Measurements from ENCODE around the gene CUX1.

The CUX1 gene

DNA sequence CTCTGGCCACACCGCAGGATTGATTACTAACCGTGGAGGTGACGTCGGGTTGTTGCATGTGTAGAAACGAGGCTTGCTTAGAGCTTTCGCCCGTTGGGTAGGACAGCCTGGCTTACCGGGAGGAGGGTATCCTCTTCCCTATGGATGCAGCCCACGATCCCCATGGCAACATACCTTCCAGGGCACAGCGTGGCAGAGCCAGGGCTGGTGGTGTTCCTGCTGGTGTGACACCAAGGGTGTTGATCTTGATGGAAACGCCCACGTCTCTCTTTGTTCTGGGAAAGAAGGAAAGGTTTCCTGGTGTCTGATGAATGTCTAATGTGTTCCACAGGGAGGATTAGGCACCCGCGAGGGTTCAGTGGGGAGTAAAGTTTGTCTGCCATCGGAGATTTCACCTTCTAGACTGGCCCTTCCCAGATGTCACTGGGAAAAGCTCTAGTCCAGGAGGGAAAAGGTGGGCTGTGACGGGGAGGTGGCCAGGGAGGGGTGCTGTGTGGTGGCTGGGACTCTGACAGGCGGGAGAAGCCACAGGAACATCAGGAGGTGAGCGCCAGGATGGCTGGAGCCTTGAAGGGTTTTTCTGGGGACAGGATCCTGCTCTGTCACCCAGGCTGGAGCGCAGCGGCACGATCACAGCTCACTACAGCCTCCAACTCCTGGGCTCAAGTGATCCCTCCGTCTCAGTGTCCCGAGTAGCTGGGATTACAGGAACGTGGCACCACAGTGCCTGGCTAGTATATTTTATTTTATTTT is 102.1 kb downstream of the CUX1 start:
- no peaks in the 10 kb centered on the region for H3K9me3 ChIP-seq (ENCODE audit: control insufficient read depth, insufficient read depth, low read depth, low read length)
- CTCF ChIA-PET, result no interaction called here
- POLR2A ChIA-PET, result interaction anchor here (0.6 kb wide), 1 partner anchor 80 kb away, joined by 9 read pairs; no protein-coding TSS in a partner anchor
- no peak overlapping the region for H3K4me3 ChIP-seq (ENCODE audit: low read depth, low read length)
- no peak overlapping the region for H3K27ac ChIP-seq (ENCODE audit: extremely low read depth, low read depth, low read length)
- H3K36me3 ChIP-seq (ENCODE audit: control insufficient read depth in 2 of 2, insufficient read depth in 1 of 2, low read length in 2 of 2), result peaks cover 0 to 32% of the 10 kb centered on the region in 2 experiments; a peak in 2 of 3 replicates
- TF ChIP-seq, protein P1, sequence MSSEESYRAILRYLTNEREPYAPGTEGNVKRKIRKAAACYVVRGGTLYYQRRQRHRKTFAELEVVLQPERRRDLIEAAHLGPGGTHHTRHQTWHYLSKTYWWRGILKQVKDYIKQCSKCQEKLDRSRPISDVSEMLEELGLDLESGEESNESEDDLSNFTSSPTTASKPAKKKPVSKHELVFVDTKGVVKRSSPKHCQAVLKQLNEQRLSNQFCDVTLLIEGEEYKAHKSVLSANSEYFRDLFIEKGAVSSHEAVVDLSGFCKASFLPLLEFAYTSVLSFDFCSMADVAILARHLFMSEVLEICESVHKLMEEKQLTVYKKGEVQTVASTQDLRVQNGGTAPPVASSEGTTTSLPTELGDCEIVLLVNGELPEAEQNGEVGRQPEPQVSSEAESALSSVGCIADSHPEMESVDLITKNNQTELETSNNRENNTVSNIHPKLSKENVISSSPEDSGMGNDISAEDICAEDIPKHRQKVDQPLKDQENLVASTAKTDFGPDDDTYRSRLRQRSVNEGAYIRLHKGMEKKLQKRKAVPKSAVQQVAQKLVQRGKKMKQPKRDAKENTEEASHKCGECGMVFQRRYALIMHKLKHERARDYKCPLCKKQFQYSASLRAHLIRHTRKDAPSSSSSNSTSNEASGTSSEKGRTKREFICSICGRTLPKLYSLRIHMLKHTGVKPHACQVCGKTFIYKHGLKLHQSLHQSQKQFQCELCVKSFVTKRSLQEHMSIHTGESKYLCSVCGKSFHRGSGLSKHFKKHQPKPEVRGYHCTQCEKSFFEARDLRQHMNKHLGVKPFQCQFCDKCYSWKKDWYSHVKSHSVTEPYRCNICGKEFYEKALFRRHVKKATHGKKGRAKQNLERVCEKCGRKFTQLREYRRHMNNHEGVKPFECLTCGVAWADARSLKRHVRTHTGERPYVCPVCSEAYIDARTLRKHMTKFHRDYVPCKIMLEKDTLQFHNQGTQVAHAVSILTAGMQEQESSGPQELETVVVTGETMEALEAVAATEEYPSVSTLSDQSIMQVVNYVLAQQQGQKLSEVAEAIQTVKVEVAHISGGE (tag by site-specific recombination; conservative IDR thresholded peaks at IDR 0.05; ENCODE audit: low read depth), result no peak
- TF ChIP-seq ZNF664 (tag by site-specific recombination; IDR thresholded peaks at IDR 0.05) (no peak), ZSCAN5A (tag by site-specific recombination; IDR thresholded peaks at IDR 0.05) (no peak), YY1 (tag by site-specific recombination; IDR thresholded peaks at IDR 0.05) (no peak)
- TF ChIP-seq, protein P2, sequence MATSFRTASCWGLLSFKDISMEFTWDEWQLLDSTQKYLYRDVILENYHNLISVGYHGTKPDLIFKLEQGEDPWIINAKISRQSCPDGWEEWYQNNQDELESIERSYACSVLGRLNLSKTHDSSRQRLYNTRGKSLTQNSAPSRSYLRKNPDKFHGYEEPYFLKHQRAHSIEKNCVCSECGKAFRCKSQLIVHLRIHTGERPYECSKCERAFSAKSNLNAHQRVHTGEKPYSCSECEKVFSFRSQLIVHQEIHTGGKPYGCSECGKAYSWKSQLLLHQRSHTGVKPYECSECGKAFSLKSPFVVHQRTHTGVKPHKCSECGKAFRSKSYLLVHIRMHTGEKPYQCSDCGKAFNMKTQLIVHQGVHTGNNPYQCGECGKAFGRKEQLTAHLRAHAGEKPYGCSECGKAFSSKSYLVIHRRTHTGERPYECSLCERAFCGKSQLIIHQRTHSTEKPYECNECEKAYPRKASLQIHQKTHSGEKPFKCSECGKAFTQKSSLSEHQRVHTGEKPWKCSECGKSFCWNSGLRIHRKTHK (tag by site-specific recombination; IDR thresholded peaks at IDR 0.05), result no peak
- TF ChIP-seq, protein P3, sequence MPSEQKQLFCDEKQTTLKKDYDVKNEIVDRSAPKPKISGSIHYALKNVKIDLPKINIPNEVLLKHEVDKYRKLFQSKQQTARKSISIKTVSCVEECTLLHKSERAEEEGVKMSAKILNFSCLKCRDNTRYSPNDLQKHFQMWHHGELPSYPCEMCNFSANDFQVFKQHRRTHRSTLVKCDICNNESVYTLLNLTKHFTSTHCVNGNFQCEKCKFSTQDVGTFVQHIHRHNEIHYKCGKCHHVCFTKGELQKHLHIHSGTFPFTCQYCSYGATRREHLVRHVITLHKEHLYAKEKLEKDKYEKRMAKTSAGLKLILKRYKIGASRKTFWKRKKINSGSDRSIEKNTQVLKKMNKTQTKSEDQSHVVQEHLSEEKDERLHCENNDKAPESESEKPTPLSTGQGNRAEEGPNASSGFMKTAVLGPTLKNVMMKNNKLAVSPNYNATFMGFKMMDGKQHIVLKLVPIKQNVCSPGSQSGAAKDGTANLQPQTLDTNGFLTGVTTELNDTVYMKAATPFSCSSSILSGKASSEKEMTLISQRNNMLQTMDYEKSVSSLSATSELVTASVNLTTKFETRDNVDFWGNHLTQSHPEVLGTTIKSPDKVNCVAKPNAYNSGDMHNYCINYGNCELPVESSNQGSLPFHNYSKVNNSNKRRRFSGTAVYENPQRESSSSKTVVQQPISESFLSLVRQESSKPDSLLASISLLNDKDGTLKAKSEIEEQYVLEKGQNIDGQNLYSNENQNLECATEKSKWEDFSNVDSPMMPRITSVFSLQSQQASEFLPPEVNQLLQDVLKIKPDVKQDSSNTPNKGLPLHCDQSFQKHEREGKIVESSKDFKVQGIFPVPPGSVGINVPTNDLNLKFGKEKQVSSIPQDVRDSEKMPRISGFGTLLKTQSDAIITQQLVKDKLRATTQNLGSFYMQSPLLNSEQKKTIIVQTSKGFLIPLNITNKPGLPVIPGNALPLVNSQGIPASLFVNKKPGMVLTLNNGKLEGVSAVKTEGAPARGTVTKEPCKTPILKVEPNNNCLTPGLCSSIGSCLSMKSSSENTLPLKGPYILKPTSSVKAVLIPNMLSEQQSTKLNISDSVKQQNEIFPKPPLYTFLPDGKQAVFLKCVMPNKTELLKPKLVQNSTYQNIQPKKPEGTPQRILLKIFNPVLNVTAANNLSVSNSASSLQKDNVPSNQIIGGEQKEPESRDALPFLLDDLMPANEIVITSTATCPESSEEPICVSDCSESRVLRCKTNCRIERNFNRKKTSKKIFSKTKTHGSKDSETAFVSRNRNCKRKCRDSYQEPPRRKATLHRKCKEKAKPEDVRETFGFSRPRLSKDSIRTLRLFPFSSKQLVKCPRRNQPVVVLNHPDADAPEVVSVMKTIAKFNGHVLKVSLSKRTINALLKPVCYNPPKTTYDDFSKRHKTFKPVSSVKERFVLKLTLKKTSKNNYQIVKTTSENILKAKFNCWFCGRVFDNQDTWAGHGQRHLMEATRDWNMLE (tag by site-specific recombination; conservative IDR thresholded peaks at IDR 0.05; ENCODE audit: low read depth), result no peak
- no peaks in the 10 kb centered on the region for H3K4me1 ChIP-seq (ENCODE audit: control insufficient read depth, insufficient read depth, low read length)

- H3K4me1 ChIP-seq (ENCODE audit: control insufficient read depth, insufficient read depth, low read length), result no peaks in the 10 kb centered on the region
- CTCF ChIA-PET, result interaction anchor here (1.0 kb wide), 1 partner anchor 318 kb away, joined by 4 read pairs; no protein-coding TSS in a partner anchor
Observed at GRCh38 chr7:101921061-101921460, 103.6 kb downstream of the CUX1 start.

More at GRCh38 chr7:101921061-101921460, 103.6 kb downstream of the CUX1 start:
- peaks cover 0 to 27% of the 10 kb centered on the region in 2 experiments; a peak in 2 of 3 replicates for H3K36me3 ChIP-seq (ENCODE audit: control insufficient read depth in 2 of 2, insufficient read depth in 1 of 2, low read length in 2 of 2)
- TF ChIP-seq KLF16 (tag by site-specific recombination; IDR thresholded peaks at IDR 0.05) (no peak), ZNF146 (tag by site-specific recombination; IDR thresholded peaks at IDR 0.05) (no peak), ZNF843 (tag by site-specific recombination; IDR thresholded peaks at IDR 0.05) (no peak), ZNF341 (tag by site-specific recombination; IDR thresholded peaks at IDR 0.05; ENCODE audit: low read depth) (no peak)
- no peaks in the 10 kb centered on the region for H3K9me3 ChIP-seq (ENCODE audit: control insufficient read depth, insufficient read depth, low read depth, low read length)
- H3K4me3 ChIP-seq (ENCODE audit: low read depth, low read length), result no peak overlapping the region
- POLR2A ChIA-PET, result no interaction called here
- no peak overlapping the region for H3K27ac ChIP-seq (ENCODE audit: extremely low read depth, low read depth, low read length)
